Activated CD8-positive, alpha-beta memory T cell treated with anti-CD3 and anti-CD28 coated beads, Interleukin-2, amount 50 U/mL, for 1 hour (primary cell): ENCODE measurements around the gene SLC23A1.

Experiments
- DNase-seq: peaks from one replicate; pipeline ENCODE4 v3.0.0-alpha.2; 2020; ENCODE audit errors: extremely low read depth

The SLC23A1 gene

GRCh38 chr5:139407517-139407916 is 24.4 kb upstream of the SLC23A1 start:
- DNase-seq = no peak

- no peak for DNase-seq
Observed at GRCh38 chr5:139406963-139407362, 23.9 kb upstream of the SLC23A1 start.

DNA sequence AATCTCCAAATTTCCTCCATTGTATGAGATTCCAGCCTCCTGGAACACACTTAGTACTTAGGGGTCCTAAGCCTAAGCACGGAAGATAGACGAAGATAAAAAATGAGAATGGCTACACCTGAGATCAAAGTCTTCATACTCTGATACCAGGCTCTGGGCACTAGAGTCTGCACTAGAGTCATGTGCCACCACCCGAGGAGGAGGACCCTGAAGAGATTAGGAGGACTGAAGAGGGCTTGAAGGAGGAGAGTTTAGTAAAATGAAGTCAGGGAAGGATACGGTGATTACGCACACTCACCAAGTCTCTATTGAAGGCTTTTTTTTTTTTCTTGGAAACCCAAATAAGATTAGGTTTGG is 21.4 kb upstream of the SLC23A1 start:
- DNase-seq = no peak

DNA sequence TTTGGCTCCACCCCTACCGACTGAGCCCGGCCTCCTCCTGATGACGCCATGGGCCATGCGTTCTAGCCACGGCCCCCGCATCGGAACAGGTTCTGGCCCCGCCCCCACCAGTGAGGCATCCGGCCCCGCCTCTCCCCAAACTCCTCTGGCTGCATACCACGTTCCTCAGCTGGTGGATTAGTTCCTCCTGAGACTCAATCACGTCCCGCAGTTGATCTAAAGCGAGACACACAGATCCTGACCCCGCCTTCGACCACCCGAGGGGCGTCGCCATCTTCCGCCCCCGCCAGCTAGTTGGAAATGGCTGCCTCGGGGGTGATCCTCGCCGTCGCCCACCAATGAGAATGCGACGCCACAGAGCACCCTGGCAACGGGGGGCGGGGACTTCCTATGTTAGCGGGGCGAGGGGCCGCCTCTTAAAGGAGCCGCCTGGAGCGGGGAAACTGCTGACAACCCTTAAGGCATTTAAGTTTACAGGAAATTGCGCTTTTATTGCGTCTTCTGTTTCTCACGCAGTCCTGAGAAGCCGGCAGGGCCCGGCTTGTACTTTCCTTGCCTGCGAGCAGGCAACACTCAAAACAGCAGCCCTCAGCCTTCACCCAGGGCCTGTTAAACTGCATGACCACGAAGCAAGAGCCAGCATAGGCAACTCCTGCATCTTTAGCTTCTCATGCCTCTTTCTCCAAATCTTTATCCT is 20.8 kb upstream of the SLC23A1 start, which contains the start of gene SPATA24:
SPATA24 (minus strand) TSS at position 303 of the 697 bp plus-strand sequence; CDS start at position 274, 29 bp downstream.
- DNase-seq = peak; percentile 93

GRCh38 chr5:139403418-139403786 is 20.3 kb upstream of the SLC23A1 start:
- DNase-seq = no peak

- no peak for DNase-seq
Observed at GRCh38 chr5:139402561-139403158, 19.6 kb upstream of the SLC23A1 start.

DNA sequence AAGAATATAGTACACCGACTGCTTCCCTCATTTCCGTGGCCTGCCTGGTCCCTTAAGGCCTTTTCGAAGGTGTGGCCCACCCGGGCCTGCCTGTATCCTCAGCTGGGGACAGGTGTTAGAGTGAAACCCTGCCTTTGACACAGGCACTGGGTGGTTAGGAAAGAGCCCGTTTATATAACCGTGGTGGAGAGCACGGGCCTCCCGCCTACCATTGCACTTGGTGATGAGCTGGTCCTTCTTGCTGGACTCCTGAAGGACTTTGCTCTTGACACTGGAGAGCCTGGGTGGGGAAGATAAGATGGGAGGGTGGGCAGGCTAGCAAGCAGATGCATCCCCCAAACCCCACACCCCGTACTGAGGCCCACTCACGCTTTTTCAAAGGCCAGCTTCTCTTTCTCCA is 18.4 kb upstream of the SLC23A1 start:
- DNase-seq = no peak

GRCh38 chr5:139399501-139400121 is 16.5 kb upstream of the SLC23A1 start:
- no peak for DNase-seq

- no peak for DNase-seq
Observed at GRCh38 chr5:139397921-139398320, 14.8 kb upstream of the SLC23A1 start.

- no peak for DNase-seq
Observed at GRCh38 chr5:139396691-139397090, 13.6 kb upstream of the SLC23A1 start.

GRCh38 chr5:139395844-139396640 is 12.9 kb upstream of the SLC23A1 start:
- DNase-seq = no peak

DNA sequence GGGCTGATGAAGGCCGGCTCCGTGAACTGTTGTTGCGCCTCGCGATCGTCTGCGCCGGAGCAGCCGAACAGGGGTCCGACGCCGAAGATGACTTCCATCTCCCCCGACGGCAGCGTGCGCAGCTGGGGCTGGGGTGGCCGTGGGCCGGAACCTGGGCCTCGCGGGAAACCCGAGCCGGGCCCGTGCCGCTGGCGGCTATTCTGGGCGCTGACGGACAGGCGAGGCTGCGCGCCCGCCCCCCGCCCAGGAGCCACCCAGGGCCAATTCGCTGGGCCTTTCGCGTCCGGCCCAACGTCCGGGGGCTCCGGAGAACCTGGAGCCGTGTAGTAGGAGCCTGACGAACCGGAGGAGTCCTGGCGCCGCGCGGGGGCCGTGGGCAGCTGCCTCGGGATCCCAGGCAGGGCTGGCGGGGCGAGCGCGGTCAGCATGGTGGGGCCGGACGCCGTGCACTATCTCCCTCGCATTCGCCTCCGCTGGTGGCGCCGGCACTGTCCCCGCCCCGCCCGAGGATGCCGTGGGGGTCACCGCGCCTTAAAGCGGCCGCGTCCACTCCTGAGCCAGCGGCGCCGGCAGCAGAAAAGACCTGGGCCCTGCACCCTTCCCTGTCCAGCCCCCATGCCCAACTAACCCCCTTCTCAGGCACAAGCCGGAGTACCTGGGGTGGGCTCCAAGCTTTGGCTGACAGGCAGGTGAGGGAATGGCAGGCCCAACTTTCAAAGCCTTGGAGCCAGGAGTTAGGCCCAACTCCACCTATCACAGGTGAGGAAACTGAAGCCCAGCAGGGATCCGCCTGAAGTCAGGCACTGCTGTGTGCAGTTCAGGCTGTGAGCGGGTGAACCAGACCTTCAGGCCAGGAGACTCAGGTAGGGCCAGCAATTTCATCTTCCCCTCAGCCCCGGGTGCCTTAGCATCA is 11.8 kb upstream of the SLC23A1 start, which contains the start of gene PROB1:
PROB1 (minus strand) TSS at position 451 of the 913 bp plus-strand sequence; CDS start at position 428, 23 bp downstream.
- no peak for DNase-seq

DNA sequence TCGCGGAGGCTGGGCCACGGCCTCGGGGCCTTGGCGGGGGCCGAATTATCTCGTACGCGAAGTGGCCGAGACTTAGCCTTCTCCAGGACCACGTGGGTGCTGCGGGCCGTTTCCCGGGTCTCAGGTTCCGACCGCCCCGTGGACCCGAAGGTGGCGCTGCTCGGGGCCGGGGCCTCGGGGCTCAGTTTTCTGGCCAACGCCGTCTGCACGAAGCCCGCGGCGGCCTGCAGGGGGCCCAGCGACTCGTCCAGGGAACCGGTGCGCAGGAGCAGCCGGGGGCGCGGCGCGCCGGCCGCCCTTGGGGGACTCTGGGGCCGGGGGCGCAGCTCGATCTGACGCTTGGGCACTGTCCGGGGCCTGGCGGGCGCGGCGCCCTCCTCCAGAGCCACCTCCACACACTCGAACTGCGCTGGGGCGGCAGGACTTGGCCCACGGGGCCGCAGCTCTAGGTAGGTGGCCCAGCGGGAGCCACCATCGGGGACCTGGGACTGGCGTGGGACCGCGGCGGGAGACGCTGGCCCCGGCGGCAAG is 11.1 kb upstream of the SLC23A1 start:
- no peak for DNase-seq

GRCh38 chr5:139393497-139394122 is 10.5 kb upstream of the SLC23A1 start:
- no peak for DNase-seq

GRCh38 chr5:139392678-139393496 is 9.8 kb upstream of the SLC23A1 start:
- peak; percentile 50 for DNase-seq

- DNase-seq = no peak
Observed at GRCh38 chr5:139392324-139392677, 9.2 kb upstream of the SLC23A1 start.

DNA sequence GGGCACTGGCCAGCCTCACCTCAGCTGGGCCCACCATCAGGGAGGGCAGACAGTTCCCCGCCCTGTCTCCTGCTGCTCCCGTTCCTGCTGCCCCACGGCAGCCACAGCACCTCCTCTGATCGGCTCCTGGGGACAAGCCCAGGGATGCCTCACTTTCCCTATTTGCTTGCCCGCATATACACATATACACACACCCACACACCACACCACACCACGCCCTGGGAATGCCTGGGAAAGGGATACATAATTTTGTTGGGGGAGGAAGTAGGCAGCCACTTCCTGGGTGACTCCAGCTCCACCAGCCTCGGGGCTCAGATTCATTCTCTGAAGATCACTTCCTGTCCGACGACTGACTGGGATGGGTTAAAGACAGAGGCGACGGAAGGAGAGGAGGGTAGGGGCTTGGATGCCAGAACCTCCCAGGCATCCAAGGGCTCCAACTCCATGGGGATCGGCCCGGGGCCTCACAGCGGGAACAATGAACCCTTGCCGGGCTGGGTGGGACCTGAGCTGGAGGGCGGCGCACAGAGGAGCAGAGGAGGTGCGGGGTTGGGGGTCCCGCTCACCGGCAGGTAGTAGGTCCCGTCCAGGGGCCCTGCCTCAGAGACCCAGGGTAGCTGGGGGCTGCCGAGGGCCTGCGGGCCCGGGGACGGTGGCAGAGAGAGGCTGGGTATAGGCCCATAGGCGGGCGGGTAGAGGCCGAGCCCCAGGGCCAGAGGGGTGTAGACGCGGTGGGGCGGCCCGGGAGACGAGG is 8.7 kb upstream of the SLC23A1 start:
- DNase-seq = no peak

DNA sequence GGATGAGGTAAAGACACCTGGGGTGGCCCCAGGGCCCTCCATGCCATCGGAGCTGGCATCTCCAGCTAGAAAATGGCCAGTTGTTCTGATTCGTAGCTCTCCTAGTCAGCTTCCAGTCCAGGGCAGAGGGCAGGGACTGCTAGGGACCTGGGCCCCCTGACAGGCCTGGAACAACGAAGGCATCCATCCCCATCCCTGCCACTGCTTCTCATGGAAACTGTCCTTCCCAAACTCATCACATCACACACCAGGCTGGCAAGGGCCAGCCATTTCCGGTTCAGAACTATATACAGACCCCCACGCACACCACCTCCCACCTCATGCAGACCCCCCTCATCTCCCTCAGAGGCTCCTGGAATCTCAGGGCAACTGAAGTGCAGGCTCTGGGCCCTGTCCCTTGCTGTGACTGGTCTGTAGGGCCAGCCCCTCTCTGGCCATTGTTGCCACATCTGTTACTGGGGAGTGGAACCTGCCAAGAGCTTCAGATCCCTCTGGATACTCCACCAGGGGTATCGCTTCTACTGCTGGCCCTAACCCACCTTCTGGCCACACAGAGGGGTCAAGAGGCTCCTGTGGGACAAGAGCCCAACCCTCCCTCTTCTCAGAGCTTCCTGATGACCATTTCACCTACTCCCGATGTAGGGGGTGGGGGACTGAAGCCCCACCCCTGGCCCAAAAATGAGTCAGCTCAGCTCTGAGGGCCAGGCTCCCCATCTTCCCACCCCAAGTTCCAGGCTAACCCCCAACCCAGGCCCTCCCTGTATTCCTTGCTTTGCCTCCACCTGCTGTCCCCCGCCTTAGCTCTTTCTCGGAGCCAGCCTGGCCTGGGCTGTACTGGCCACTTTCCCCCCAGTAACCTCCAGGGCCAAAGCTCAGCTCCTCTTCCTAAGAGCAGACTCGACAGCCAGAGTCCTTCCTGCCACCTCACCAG is 7.8 kb upstream of the SLC23A1 start:
- DNase-seq = no peak
